Transverse colon (tissue), 4 donors: ENCODE results near the gene KCNK10. TPM values are rescaled to one million over a fixed set of nuclear protein-coding genes. Genes with fewer than 3 reads are reported as not detected.

ENCODE experiments used
- DNase-seq: peaks from one replicate; pipeline ENCODE4 v3.0.0-alpha.2; 2019
- H3K27ac ChIP-seq, 4 donors: fragments of 200-600 bp; sonication (generic); 2 replicates each; pipeline ENCODE4 v1.5.1; 2016 to 2018; ENCODE audit warnings: inconsistent platforms in 4 of 4
- H3K27me3 ChIP-seq: fragments of 200-600 bp; sonication (generic); 2 replicates; pipeline ENCODE4 v1.5.1; 2017; ENCODE audit warnings: inconsistent platforms
- H3K36me3 ChIP-seq, 4 donors: fragments of 200-600 bp; sonication (generic); 2 replicates each; pipeline ENCODE4 v1.5.1; 2017 to 2019; ENCODE audit warnings: inconsistent platforms in 4 of 4
- H3K4me1 ChIP-seq, 4 donors: fragments of 200-600 bp; sonication (generic); 2 replicates each; pipeline ENCODE4 v1.5.1; 2017 to 2020; ENCODE audit warnings: inconsistent platforms in 4 of 4
- H3K4me3 ChIP-seq, 4 donors: fragments of 200-600 bp; sonication (generic); 1 replicate in 1 of 4; 2 replicates in 3 of 4; pipeline versions ENCODE4 v1.5.1 to v1.6.1; 2017 to 2019; ENCODE audit warnings: inconsistent platforms in 4 of 4
- H3K9me3 ChIP-seq, 2 donors: fragments of 200-600 bp; sonication (generic); 2 replicates each; pipeline ENCODE4 v1.5.1; 2017 to 2019; ENCODE audit warnings: inconsistent platforms in 2 of 2
- EP300 ChIP-seq: sonication (generic); formaldehyde crosslinking; IDR thresholded peaks from one replicate; pipeline ENCODE4 v1.6.1; 2017; ENCODE audit warnings: antibody characterized with exemption, low read depth
- POLR2A ChIP-seq: fragments of 450-650 bp; IDR thresholded peaks from one replicate; pipeline ENCODE4 v1.6.1; 2016; ENCODE audit warnings: antibody characterized with exemption, mild to moderate bottlenecking, moderate library complexity
- POLR2AphosphoS5 ChIP-seq, 3 donors: sonication (generic); formaldehyde crosslinking; IDR thresholded peaks; one replicate each; pipeline ENCODE4 v1.6.1; 2016; ENCODE audit warnings: antibody characterized with exemption in 3 of 3
- WGBS, 2 donors: methylation state at CpG; one replicate each; pipeline ENCODE4 v1.1.5; 2018; ENCODE audit warnings: low coverage in 1 of 2; 5-methylcytosine and 5-hydroxymethylcytosine counted together
- in situ Hi-C, 4 donors: fragments of 200-750 bp; cut with MboI; loops; one replicate each; pipeline versions ENCODE4 v1.15.0 to v1.15.1; 2017; ENCODE audit warnings: low sequenced_read_pairs in 3 of 4, low pct_ligation_motif_present in 1 of 4, low pct_unique_long_range_greater_than_20kb in 1 of 4
- intact Hi-C: fragments of 100-400 bp; cut with DNase I; formaldehyde crosslinking; loops from one replicate; pipeline ENCODE4 v1.15.1; 2023; ENCODE audit warnings: low total_unique reads
- total RNA-seq, 4 donors: library from RNA; depleted of rRNA; stranded (reverse); fragments of >200 nt; gene quantifications; one replicate each; pipeline ENCODE4 v1.1.0, GENCODE V29; 2016
- TF ChIP-seq, protein P1 (sequence below), 5 experiments: fragments of 200-600 bp in 3 of 5; fragments of 450-650 bp in 2 of 5; sonication (generic) in 3 of 5; IDR thresholded peaks; 1 replicate in 2 of 5; 2 replicates in 3 of 5; pipeline ENCODE4 v1.5.1; 2016 to 2017; ENCODE audit warnings: antibody characterized with exemption in 5 of 5, inconsistent platforms in 3 of 5, mild to moderate bottlenecking in 2 of 5, moderate library complexity in 1 of 5

Gene KCNK10
- total RNA-seq, 4 donors from 2014 or later = 2.2 to 7.4 (median 3.2) TPM

- H3K27me3 ChIP-seq = no peaks in the 10 kb centered on the region
- no peak for DNase-seq
- intact Hi-C loops = no loop called here
- H3K36me3 ChIP-seq = no peaks in the 10 kb centered on the region
- H3K27ac ChIP-seq = no peak overlapping the region
- no peaks in the 10 kb centered on the region for H3K4me1 ChIP-seq
- in situ Hi-C loops = no loop called here
- H3K9me3 ChIP-seq = no peaks in the 10 kb centered on the region
- TF ChIP-seq POLR2A = no peak
- no peak for TF ChIP-seq POLR2AphosphoS5 (IDR thresholded peaks at IDR 0.05)
- TF ChIP-seq EP300 = no peak
- TF ChIP-seq, protein P1, sequence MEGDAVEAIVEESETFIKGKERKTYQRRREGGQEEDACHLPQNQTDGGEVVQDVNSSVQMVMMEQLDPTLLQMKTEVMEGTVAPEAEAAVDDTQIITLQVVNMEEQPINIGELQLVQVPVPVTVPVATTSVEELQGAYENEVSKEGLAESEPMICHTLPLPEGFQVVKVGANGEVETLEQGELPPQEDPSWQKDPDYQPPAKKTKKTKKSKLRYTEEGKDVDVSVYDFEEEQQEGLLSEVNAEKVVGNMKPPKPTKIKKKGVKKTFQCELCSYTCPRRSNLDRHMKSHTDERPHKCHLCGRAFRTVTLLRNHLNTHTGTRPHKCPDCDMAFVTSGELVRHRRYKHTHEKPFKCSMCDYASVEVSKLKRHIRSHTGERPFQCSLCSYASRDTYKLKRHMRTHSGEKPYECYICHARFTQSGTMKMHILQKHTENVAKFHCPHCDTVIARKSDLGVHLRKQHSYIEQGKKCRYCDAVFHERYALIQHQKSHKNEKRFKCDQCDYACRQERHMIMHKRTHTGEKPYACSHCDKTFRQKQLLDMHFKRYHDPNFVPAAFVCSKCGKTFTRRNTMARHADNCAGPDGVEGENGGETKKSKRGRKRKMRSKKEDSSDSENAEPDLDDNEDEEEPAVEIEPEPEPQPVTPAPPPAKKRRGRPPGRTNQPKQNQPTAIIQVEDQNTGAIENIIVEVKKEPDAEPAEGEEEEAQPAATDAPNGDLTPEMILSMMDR (IDR thresholded peaks at IDR 0.05) = no peak
- 57 to 58% methylated on average over 3 of the region's 3 CpGs for WGBS, 2 donors
- no peak overlapping the region for H3K4me3 ChIP-seq
Observed at GRCh38 chr14:88348546-88348945, 25.5 kb upstream of the KCNK10 start.

- H3K4me3 ChIP-seq = no peak overlapping the region
- H3K36me3 ChIP-seq = no peaks in the 10 kb centered on the region
- in situ Hi-C loops (no loop called here), intact Hi-C loops (no loop called here)
- 35 to 42% methylated on average over 5 of the region's 5 CpGs for WGBS, 2 donors
- no peak for DNase-seq
- TF ChIP-seq POLR2A (no peak), EP300 (no peak), POLR2AphosphoS5 (IDR thresholded peaks at IDR 0.05) (no peak)
- TF ChIP-seq, protein P1 (IDR thresholded peaks at IDR 0.05) = no peak
- H3K27ac ChIP-seq = no peak overlapping the region
- no peaks in the 10 kb centered on the region for H3K4me1 ChIP-seq
- H3K27me3 ChIP-seq = no peaks in the 10 kb centered on the region
- H3K9me3 ChIP-seq = no peaks in the 10 kb centered on the region
Observed at GRCh38 chr14:88346048-88346639, 23.1 kb upstream of the KCNK10 start.

- Histone ChIP-seq H3K4me1 (no peaks in the 10 kb centered on the region), H3K9me3 (no peaks in the 10 kb centered on the region), H3K36me3 (no peaks in the 10 kb centered on the region), H3K4me3 (no peak overlapping the region), H3K27ac (no peak overlapping the region), H3K27me3 (peaks cover 3% of the 10 kb centered on the region)
- TF ChIP-seq, protein P1 (IDR thresholded peaks at IDR 0.05) = no peak
- TF ChIP-seq POLR2A (no peak), POLR2AphosphoS5 (IDR thresholded peaks at IDR 0.05) (no peak), EP300 (no peak)
- 83 to 97% methylated on average over 2 of the region's 2 CpGs for WGBS, 2 donors
- no peak for DNase-seq
- in situ Hi-C loops (no loop called here), intact Hi-C loops (no loop called here)
Observed at GRCh38 chr14:88342980-88343379, 19.9 kb upstream of the KCNK10 start.

DNA sequence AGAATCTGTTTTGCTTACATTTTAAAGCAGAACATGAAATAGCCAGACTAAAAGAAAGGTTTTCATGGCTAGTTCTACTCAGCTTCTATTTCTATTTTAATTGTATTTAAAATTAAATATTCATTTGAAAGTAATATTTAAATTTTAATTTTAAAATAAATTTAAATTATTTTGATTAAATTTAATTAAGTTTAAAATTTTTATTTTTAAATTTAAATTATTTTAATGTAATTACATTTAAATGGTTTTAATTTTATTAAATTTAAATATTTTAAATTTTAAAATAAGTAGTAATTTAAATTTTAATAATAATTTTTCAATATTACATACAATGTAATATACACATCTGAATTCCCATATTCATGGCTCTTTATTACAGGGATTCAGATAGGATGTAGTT lies 17.3 kb upstream of the KCNK10 start:
- no peak overlapping the region for H3K27ac ChIP-seq
- intact Hi-C loops = no loop called here
- no peaks in the 10 kb centered on the region for H3K36me3 ChIP-seq
- no peaks in the 10 kb centered on the region for H3K4me1 ChIP-seq
- TF ChIP-seq EP300 (no peak), POLR2A (no peak), POLR2AphosphoS5 (IDR thresholded peaks at IDR 0.05) (no peak)
- TF ChIP-seq, protein P1 (IDR thresholded peaks at IDR 0.05) = no peak
- H3K4me3 ChIP-seq = no peak overlapping the region
- DNase-seq = no peak
- no peaks in the 10 kb centered on the region for H3K9me3 ChIP-seq
- H3K27me3 ChIP-seq = peaks cover 3% of the 10 kb centered on the region
- in situ Hi-C loops = no loop called here
